HG03571 (cell line): Measurements from ENCODE around the gene ANKRD11.
"Not testable (repeated sequence)": the region's sequence is repeated elsewhere in the genome, so short reads cannot be mapped to it uniquely, and the experiment has no call there.

Experiments used
- ATAC-seq: cut with Tn5 transposase; IDR thresholded peaks from one replicate; pipeline ENCODE4 v1.9.1; 2021; ENCODE audit not compliant: unreplicated experiment

The ANKRD11 gene

GRCh38 chr16:89369266-89369895, 121.0 kb downstream of the ANKRD11 start:
- no peak for ATAC-seq

- ATAC-seq, result no peak
Observed at GRCh38 chr16:89368604-89369249, 121.6 kb downstream of the ANKRD11 start.

GRCh38 chr16:89367538-89367915, 122.8 kb downstream of the ANKRD11 start:
- no peak for ATAC-seq

GRCh38 chr16:89366561-89367537, 123.5 kb downstream of the ANKRD11 start:
- no peak for ATAC-seq

DNA sequence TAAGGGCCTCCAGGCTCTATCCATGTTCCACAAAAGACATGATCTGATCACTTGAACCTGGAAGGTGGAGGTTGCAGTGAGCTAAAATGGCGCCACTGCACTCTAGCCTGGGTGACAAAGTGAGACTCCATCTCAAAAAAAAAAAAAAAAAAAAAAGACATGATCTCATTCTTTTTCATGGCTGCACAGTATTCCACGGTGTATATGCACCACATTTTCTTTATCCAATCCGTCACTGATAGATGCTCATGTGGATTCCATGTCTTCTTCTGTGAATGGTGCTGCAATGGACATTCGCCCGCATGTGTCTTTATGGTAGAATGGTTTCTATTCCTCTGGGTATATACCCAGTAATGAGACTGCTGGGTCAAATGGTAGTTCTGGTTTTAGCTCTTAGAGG, 124.4 kb downstream of the ANKRD11 start:
- no peak for ATAC-seq

DNA sequence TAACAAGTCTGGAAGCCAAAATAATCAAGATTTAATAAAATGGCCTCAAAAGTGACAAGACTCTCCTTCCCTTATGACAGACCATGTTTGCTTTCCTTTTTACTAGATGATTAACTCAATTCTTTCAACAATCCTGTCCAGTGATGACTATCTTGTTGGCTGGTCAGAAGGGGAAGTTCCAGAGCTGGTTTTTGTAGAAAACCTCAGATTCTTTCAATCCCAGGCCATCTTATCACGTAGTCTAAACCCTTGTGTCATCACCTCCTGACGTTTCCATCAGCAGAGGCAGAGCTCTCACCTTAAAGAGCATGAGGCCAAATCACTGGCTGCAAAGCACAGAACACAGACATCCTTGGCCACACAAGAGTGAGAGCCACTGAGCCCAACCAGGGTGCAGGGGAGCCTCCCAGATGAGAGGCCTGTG, 125.3 kb downstream of the ANKRD11 start:
- no peak for ATAC-seq

DNA sequence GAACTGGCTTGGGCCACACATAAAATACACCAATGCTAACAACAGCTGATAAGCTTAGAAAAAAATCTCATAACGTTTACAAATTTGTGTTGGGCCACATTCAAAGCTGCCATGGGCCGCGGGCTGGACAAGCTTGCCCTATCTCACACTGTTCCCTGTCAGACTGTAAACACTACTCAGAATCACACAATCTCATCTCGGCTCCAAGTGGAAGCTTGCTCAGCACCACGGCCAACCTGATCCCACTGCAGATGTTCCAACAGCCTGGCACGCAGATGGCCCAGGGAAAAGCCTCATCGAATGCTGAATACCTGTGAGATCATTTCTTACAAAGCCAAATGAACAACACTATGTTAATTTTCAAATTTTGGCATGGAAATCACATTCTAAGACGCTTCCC, 125.8 kb downstream of the ANKRD11 start:
- ATAC-seq, result no peak

- no peak for ATAC-seq
Observed at GRCh38 chr16:89363621-89364393, 126.6 kb downstream of the ANKRD11 start.

DNA sequence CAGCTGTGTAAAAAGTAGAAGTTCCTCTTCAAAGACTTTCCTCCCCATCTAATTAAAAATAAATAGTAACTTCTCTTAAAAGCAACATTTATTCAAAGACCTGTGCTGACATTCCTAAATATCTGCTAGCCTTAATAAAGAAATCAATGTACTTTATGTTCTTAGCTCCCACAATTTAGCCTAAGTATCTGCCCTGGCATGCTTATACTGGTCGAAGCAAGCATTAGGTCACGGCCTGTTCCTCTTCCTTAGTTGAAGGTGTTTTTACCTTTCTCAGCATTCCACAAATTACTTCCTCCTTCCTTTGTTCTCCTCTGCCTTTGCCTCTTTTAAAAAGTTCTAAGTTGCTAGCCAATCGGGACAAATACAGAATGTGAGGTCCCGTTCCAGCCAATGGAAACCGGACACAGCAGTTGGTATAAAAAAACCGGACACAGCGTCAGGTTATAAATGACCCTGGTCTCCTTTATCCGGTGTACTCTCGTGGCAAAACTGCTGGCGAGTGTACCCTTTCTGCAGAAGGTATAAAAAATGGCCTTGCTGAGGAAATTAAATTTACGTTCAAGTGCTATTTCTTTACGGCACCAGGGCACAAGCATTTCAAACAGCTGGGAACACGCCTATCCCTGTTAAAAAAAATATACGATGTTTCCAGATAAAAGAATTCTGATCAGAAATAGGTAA, 127.7 kb downstream of the ANKRD11 start:
- ATAC-seq, result not testable (repeated sequence)

GRCh38 chr16:89361751-89362539, 128.4 kb downstream of the ANKRD11 start:
- no peak for ATAC-seq

DNA sequence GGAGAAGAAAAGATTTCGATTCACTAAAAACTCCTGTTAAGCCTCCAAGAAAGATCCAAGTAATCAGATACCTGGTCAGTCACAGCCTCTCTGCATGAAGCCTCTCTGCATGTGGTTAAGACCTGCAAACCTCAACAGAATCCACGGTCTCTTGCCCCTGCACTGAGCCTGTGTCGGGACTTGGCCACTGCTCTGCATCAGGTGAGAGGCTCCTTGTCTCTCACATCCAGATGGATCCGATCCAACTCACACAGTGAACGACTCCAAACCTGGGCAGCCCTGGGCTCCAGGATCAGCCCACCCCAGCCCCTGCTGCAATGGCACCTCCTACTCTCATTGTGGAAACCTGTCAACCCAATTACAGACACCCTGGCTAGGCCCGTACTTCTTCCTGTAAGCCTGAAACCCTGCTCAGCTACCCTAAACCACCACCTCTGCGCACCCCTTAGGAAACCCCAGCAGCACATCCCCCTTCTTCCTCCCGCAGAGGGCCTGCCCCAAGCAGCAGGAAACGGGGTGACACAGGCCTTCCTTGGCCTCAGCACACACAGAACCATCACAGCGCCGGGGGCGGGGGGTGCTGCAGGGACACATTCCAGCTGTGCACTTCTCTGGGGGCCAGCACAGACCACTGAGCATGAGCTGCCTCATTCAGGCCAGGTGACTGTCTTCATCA, 129.5 kb downstream of the ANKRD11 start:
- peak; percentile 40 for ATAC-seq

DNA sequence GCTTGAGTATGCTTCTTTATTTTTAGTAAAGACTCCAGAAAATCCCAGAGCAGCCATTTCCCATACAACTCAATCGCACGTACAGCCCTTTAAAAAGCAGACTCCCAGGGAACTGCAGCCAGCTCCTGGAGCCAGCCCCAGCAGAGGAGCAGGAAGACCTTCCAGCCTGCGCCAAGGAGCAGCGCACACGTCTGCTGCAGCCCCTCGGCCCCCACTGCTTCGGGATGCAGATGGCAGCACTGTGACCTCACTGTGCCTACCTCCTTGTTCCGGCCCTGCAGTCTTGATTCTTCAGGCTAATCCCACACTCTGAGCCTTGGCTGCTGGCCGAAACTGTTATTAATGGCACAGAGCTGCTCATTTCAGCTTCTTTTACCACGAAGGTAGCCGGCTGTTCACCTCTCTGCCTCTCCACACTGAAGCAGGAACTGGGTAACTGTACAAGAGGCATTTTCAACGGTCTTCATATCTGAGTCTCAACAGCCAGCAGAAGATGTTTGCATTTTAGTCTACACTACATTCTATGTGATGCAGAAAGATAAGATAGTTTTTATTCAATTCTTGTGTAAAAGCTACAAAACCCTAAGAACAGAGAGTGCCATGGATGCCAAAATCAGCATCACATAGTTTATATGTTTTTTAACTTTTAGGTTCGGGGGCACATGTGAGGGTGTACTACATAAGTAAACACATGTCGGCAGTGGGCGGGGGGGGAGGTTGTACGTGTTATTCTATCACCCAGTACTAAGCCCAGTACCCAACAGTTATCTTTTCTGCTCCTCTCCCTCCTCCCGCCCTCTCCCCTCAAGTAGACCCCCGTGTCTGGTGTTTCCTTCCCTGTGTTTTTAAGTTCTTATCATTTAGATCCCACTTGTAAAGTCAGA, 130.9 kb downstream of the ANKRD11 start:
- no peak for ATAC-seq

- ATAC-seq, result no peak
Observed at GRCh38 chr16:89358030-89359005, 132.0 kb downstream of the ANKRD11 start.

- ATAC-seq, result no peak
Observed at GRCh38 chr16:89357055-89357816, 133.1 kb downstream of the ANKRD11 start.

DNA sequence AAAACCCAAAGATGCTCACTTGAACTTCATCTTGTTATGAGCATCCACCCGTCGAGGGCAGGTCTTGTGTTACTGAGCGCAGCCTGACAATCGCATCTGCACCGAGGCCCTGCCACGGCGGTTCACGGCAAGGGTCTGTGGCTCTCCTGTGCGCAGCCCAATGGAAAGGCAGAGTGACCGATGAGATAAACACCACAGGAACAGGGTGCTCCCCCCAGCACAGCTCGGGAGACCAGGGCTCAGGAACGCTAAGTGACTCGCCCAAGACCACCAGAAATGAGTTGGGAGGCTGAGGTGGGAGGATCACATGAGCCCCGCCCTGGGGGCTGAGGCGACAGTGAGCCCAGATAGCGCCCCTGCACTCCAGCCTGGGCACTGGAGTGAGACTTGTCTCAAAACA, 134.7 kb downstream of the ANKRD11 start:
- no peak for ATAC-seq

GRCh38 chr16:89355007-89355406, 135.4 kb downstream of the ANKRD11 start:
- ATAC-seq, result no peak
